ENCODE results near the gene GOLGA6D. TPM values are rescaled to one million over a fixed set of nuclear protein-coding genes. Genes with fewer than 3 reads are reported as not detected.
A peak's percentile ranks its signal among the peaks of the same experiment; 100 is the strongest.
"Not testable (repeated sequence)": the region's sequence is repeated elsewhere in the genome, so short reads cannot be mapped to it uniquely, and the experiment has no call there.

Gene GOLGA6D
- total and polyA plus RNA-seq, 2 of the 8 experiments (the other 6 are each of a cell fraction or from before 2014, with no cell fraction given), result 0.27 to 0.69 TPM

GRCh38 chr15:75251343-75251742, 31.3 kb upstream of the GOLGA6D start:
- H2BK20ac ChIP-seq (ENCODE audit: low read length); POLR2A ChIA-PET (ENCODE audit: partially characterized antibody); H3K4ac ChIP-seq (replicated peaks; ENCODE audit: insufficient read length, low read depth, low read length); H3K36me3 ChIP-seq (ENCODE audit: control insufficient read depth in 2 of 4, insufficient read depth in 4 of 4, low read length in 3 of 4); H3K9ac ChIP-seq (replicated peaks in 1 of 4; ENCODE audit: extremely low read depth in 1 of 4, low read depth in 3 of 4, low read length in 3 of 4); H3K27me3 ChIP-seq (replicated peaks in 1 of 4; ENCODE audit: control insufficient read depth in 3 of 4, extremely low read depth in 1 of 4, insufficient read depth in 3 of 4, low read length in 3 of 4); H3K18ac ChIP-seq (ENCODE audit: extremely low read depth, low read length); H3K79me1 ChIP-seq (ENCODE audit: low read depth, low read length); H2AFZ ChIP-seq (ENCODE audit: low read length); H3K9me3 ChIP-seq (ENCODE audit: insufficient read depth in 2 of 2, low read depth in 1 of 2, low read length in 1 of 2); H4K5ac ChIP-seq (ENCODE audit: insufficient read length, low read depth, low read length); H2BK120ac ChIP-seq (replicated peaks; ENCODE audit: low read depth, low read length); H3K23me2 ChIP-seq (ENCODE audit: low read depth, low read length); H3K4me2 ChIP-seq (ENCODE audit: insufficient read depth in 1 of 2, low read depth in 2 of 2, low read length in 2 of 2); FAIRE-seq; H3K4me1 ChIP-seq (replicated peaks in 1 of 4; ENCODE audit: control insufficient read depth in 3 of 4, insufficient read depth in 4 of 4, low read length in 3 of 4); H4K20me1 ChIP-seq (replicated peaks in 1 of 2; ENCODE audit: control insufficient read depth in 1 of 2, insufficient read depth in 2 of 2, low read length in 2 of 2); H3K4me3 ChIP-seq (ENCODE audit: extremely low read depth in 1 of 4, insufficient read depth in 2 of 4, low read depth in 3 of 4, low read length in 4 of 4); H4K8ac ChIP-seq (ENCODE audit: extremely low read depth, insufficient read depth, low read length); H3K79me2 ChIP-seq (ENCODE audit: control insufficient read depth in 1 of 2, insufficient read depth in 2 of 2, low read length in 2 of 2); H2BK15ac ChIP-seq (ENCODE audit: low read length); H3K56ac ChIP-seq (replicated peaks; ENCODE audit: insufficient read length, low read depth, low read length); H2BK12ac ChIP-seq (ENCODE audit: low read depth, low read length); H3K14ac ChIP-seq (ENCODE audit: insufficient read length); H3K27ac ChIP-seq (ENCODE audit: low read depth, low read length); H4K91ac ChIP-seq (replicated peaks; ENCODE audit: insufficient read length, low read length); DNase-seq (ENCODE audit: low read depth in 1 of 2, low spot score in 2 of 2); H3K23ac ChIP-seq (ENCODE audit: insufficient read length): not testable (repeated sequence)
- Histone ChIP-seq H2BK5ac (ENCODE audit: low read depth, low read length) (peak overlapping the region; percentile 71; the same call in 1 of the 2 replicates), H2AK5ac (ENCODE audit: low read depth, low read length) (0 out of 2 replicates have a peak overlapping the region, but pooled peaks have one; percentile 65)
- 86% methylated on average over 4 of the region's 4 CpGs; no CpG with 5 or more reads in 1 of the 2 experiments for WGBS, 2 experiments (ENCODE audit: extremely low coverage in 1 of 2, insufficient coverage in 1 of 2, insufficient read length in 1 of 2, insufficient replicate concordance in 2 of 2, low coverage in 1 of 2, low lambda C conversion rate in 2 of 2, missing lambda C conversion rate in 1 of 2)
- CTCF ChIA-PET (ENCODE audit: partially characterized antibody), result interaction anchor here (0.7 to 1.1 kb wide), 3 partner anchors 56 to 134 kb away, joined by 3 read pairs; no protein-coding TSS in a partner anchor

Measured in H1 (cell line).